Endothelial cell of umbilical vein (primary cell): ENCODE results near the gene CD300LD. TPM values are rescaled to one million over a fixed set of nuclear protein-coding genes. Genes with fewer than 3 reads are reported as not detected.

Experiments
- BruUV-seq: library from RNA; stranded (reverse); fragments of 400-500 nt; replicated peaks from 2 replicates; lab custom pipeline; 2021; lab: Mats Ljungman, UMichigan
- CTCF ChIA-PET: fragments of 300-600, 350-600 bp; sonication (Branson Sonifier 250); formaldehyde crosslinking; loops from one replicate; lab custom pipeline; 2021; ENCODE audit warnings: antibody characterized with exemption, inconsistent platforms; lab: Charles Lee
- POLR2A ChIA-PET: fragments of 300-600, 350-600 bp; sonication (Branson Sonifier 250); formaldehyde crosslinking; loops from one replicate; lab custom pipeline; 2021; ENCODE audit warnings: antibody characterized with exemption, inconsistent platforms; lab: Charles Lee
- DNase-seq: peaks from one replicate; pipeline ENCODE4 v3.0.0-alpha.2; 2011; ENCODE audit warnings: low read depth, low spot score
- FAIRE-seq: peaks from 2 replicates; lab custom pipeline; 2011; peaks lifted over from hg19 to GRCh38; lab: Jason Lieb, UNC
- H2AFZ ChIP-seq: 2 replicates; pipeline ENCODE4 v1.6.0; 2012; ENCODE audit warnings: low read depth, low read length, control low read depth, inconsistent platforms
- H3K27ac ChIP-seq: 2 replicates; pipeline ENCODE4 v1.5.1; 2011; ENCODE audit warnings: low read depth, mild to moderate bottlenecking, control low read depth, low read length, moderate library complexity; ENCODE audit not compliant: insufficient read depth
- H3K27me3 ChIP-seq, 2 experiments: 2 replicates each; pipeline versions ENCODE4 v1.6.0 to v1.6.1; 2011; ENCODE audit warnings: low read length in 2 of 2, mixed read lengths in 1 of 2; ENCODE audit not compliant: control insufficient read depth in 2 of 2, insufficient read depth in 2 of 2
- H3K36me3 ChIP-seq, 2 experiments: 2 replicates in 1 of 2; 3 replicates in 1 of 2; pipeline ENCODE4 v1.5.1; 2011; ENCODE audit warnings: low read length in 2 of 2, mild to moderate bottlenecking in 1 of 2, moderate library complexity in 1 of 2; ENCODE audit not compliant: control insufficient read depth in 2 of 2, insufficient read depth in 2 of 2; ENCODE audit errors: extremely low read depth in 1 of 2
- H3K4me1 ChIP-seq: 3 replicates; pipeline ENCODE4 v1.5.1; 2011; ENCODE audit warnings: mild to moderate bottlenecking, low read length; ENCODE audit not compliant: control insufficient read depth, insufficient read depth; ENCODE audit errors: extremely low read depth
- H3K4me2 ChIP-seq: 2 replicates; pipeline ENCODE4 v1.6.1; 2011; ENCODE audit warnings: low read length, control low read depth, mixed read lengths; ENCODE audit not compliant: insufficient read depth
- H3K4me3 ChIP-seq, 3 experiments: fragments of 200-600 bp in 1 of 3; sonication (generic), shearing (Covaris generic) in 1 of 3; replicated peaks in 1 of 3; 2 replicates each; pipeline ENCODE4 v1.5.1; 2011 to 2016; ENCODE audit warnings: control low read depth in 3 of 3, low read length in 3 of 3, mild to moderate bottlenecking in 2 of 3, inconsistent platforms in 1 of 3, low read depth in 1 of 3, moderate library complexity in 1 of 3; ENCODE audit not compliant: insufficient read depth in 1 of 3
- H3K79me2 ChIP-seq: 2 replicates; pipeline ENCODE4 v1.6.0; 2012; ENCODE audit warnings: low read length, inconsistent platforms; ENCODE audit not compliant: control insufficient read depth, insufficient read depth
- H3K9ac ChIP-seq: replicated peaks from 2 replicates; pipeline ENCODE3; 2011; ENCODE audit warnings: low read length, control low read depth; ENCODE audit not compliant: insufficient read depth; ENCODE audit errors: extremely low read depth
- H3K9me1 ChIP-seq: replicated peaks from 3 replicates; pipeline ENCODE4 v1.6.0; 2011; ENCODE audit warnings: mild to moderate bottlenecking, low read length; ENCODE audit not compliant: control insufficient read depth, insufficient read depth; ENCODE audit errors: extremely low read depth
- H3K9me3 ChIP-seq: replicated peaks from 2 replicates; pipeline ENCODE4 v1.5.1; 2012; ENCODE audit warnings: low read length, inconsistent platforms; ENCODE audit not compliant: control insufficient read depth, insufficient read depth
- H4K20me1 ChIP-seq: replicated peaks from 2 replicates; pipeline ENCODE3; 2011; ENCODE audit warnings: mild to moderate bottlenecking, low read length; ENCODE audit not compliant: control insufficient read depth, insufficient read depth; ENCODE audit errors: extremely low read depth
- CTCF ChIP-seq, 2 donors: IDR thresholded peaks; 1 replicate in 1 of 2; 2 replicates in 1 of 2; pipeline ENCODE4 v1.5.1; 2011; ENCODE audit warnings: low read length in 2 of 2, mild to moderate bottlenecking in 2 of 2, moderate library complexity in 2 of 2, control low read depth in 1 of 2, inconsistent platforms in 1 of 2, low read depth in 1 of 2; ENCODE audit not compliant: insufficient read depth in 1 of 2; ENCODE audit errors: extremely low read depth in 1 of 2
- EZH2 ChIP-seq: IDR thresholded peaks from 2 replicates; pipeline ENCODE4 v1.6.1; 2012; ENCODE audit warnings: borderline replicate concordance, low read depth, mild to moderate bottlenecking, moderate library complexity, low read length, inconsistent platforms; ENCODE audit not compliant: severe bottlenecking
- FOS ChIP-seq: IDR thresholded peaks from 2 replicates; pipeline ENCODE4 v1.6.1; 2011; ENCODE audit warnings: mild to moderate bottlenecking, low read length, moderate library complexity, borderline replicate concordance; ENCODE audit not compliant: insufficient read depth
- GATA2 ChIP-seq: IDR thresholded peaks from 2 replicates; pipeline ENCODE4 v1.7.0; 2011; ENCODE audit warnings: low read depth, mild to moderate bottlenecking, moderate library complexity, mixed read lengths, low read length; ENCODE audit not compliant: insufficient read length, insufficient read depth
- JUN ChIP-seq: IDR thresholded peaks from 2 replicates; pipeline ENCODE4 v1.6.1; 2011; ENCODE audit warnings: borderline replicate concordance, low read depth; ENCODE audit not compliant: insufficient read length, insufficient read depth
- MAX ChIP-seq: IDR thresholded peaks from 2 replicates; pipeline ENCODE4 v1.6.1; 2011; ENCODE audit not compliant: insufficient read depth, insufficient read length
- MYC ChIP-seq: IDR thresholded peaks from one replicate; pipeline ENCODE4 v1.6.1; 2011; ENCODE audit warnings: mild to moderate bottlenecking, low read depth, low read length
- POLR2A ChIP-seq: IDR thresholded peaks from 2 replicates; pipeline ENCODE4 v1.6.1; 2012; ENCODE audit warnings: low read depth, mild to moderate bottlenecking, control low read depth, low read length
- POLR2AphosphoS5 ChIP-seq: IDR thresholded peaks from 2 replicates; pipeline ENCODE4 v1.6.1; 2012; ENCODE audit warnings: low read depth, mild to moderate bottlenecking, control low read depth, low read length, moderate library complexity; ENCODE audit not compliant: insufficient read depth
- dilution Hi-C: fragments of 300-500 bp; cut with MboI; formaldehyde crosslinking; loops from one replicate; pipeline ENCODE4 v1.15.0; 2019; ENCODE audit warnings: low sequenced_read_pairs; ENCODE audit not compliant: extremely low pct_ligation_motif_present
- intact Hi-C: fragments of 100-400 bp; cut with micrococcal nuclease; formaldehyde crosslinking; loops from one replicate; pipeline ENCODE4 v1.10.0; 2022
- polyA plus RNA-seq, 4 experiments: library from polyadenylated mRNA; depleted of rRNA in 3 of 4; stranded (reverse) in 3 of 4; unstranded in 1 of 4; fragments of >200 nt; gene quantifications; 2 replicates each; pipeline versions ENCODE4 v1.2.1 to v1.2.3, GENCODE V29; 2011 to 2012; ENCODE audit warnings: missing spikeins in 1 of 4
- total RNA-seq: library from RNA; stranded (reverse); gene quantifications from 2 replicates; pipeline ENCODE4 v1.2.3, GENCODE V29; 2021

CD300LD gene
- total and polyA plus RNA-seq, 2 donors (not counting 3 experiments of a cell fraction or from before 2014, with no cell fraction given) = not detected

GRCh38 chr17:74606050-74606449 is 14.0 kb upstream of the CD300LD start:
- H3K79me2 ChIP-seq = no peaks in the 10 kb centered on the region
- H3K4me1 ChIP-seq = no peaks in the 10 kb centered on the region
- no peaks in the 10 kb centered on the region for H3K9me1 ChIP-seq
- no peaks in the 10 kb centered on the region for H3K27me3 ChIP-seq
- H3K27ac ChIP-seq = no peak overlapping the region
- no peak overlapping the region for H3K9ac ChIP-seq
- H3K36me3 ChIP-seq = no peaks in the 10 kb centered on the region
- ChIA-PET CTCF (no interaction called here), POLR2A (no interaction called here)
- TF ChIP-seq GATA2 = no peak
- TF ChIP-seq POLR2A = no peak
- no peak for TF ChIP-seq EZH2
- TF ChIP-seq MYC = no peak
- no peak for TF ChIP-seq MAX
- TF ChIP-seq FOS = no peak
- TF ChIP-seq JUN = no peak
- TF ChIP-seq POLR2AphosphoS5 = no peak
- no peak for TF ChIP-seq CTCF (IDR thresholded peaks at IDR 0.05; ENCODE audit: extremely low read depth in 1 of 2, insufficient read depth in 1 of 2, low read depth in 1 of 2, low read length in 2 of 2)
- DNase-seq (no peak), FAIRE-seq (no peak)
- dilution Hi-C loops (no loop called here), intact Hi-C loops (no loop called here)
- no peaks in the 10 kb centered on the region for H3K9me3 ChIP-seq
- H3K4me2 ChIP-seq = no peak overlapping the region
- H4K20me1 ChIP-seq = no peaks in the 10 kb centered on the region
- BruUV-seq = no TSS peak
- H2AFZ ChIP-seq = no peak overlapping the region
- H3K4me3 ChIP-seq = no peak overlapping the region
